ENCODE measurements around the gene NEO1.

The NEO1 gene

DNA sequence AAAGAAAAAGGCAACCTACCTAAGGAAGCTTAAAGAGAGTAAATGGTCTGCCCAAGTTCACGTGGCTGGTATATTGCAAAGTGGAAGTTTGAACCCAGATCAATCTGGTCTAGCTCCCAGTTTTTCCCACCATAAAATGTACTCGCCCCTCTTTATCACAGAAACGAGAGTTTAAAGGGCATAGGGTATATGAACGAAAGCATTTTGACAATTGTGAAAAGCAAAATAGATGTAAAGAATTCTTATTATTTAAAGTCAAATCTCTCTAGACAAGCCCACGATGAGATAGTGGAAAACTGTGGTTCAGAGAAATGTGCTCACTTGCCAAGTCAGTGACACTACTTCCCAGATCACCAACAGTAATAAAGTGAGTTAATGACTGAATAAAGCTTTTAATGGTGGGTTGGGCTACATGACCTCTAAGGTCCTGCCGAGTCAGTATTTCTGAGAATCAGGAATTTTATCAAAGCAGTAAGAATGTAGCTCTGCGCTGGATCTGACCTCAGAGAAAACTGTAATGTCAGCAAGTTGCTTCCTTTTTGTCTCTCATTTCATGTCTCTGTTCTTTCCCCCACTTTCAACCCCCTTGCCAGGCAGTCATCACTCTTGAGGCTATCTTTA, 23.3 kb upstream of the NEO1 start:
- no peak overlapping the region for H3K4me3 ChIP-seq
- H3K27ac ChIP-seq, result no peak overlapping the region

- H3K27ac ChIP-seq, result no peak overlapping the region
- no peak overlapping the region for H3K4me3 ChIP-seq
These were observed 22.1 kb upstream of the NEO1 start for GRCh38 chr15:73030122-73030679.

- Histone ChIP-seq H3K27ac (no peak overlapping the region), H3K4me3 (no peak overlapping the region)
These were observed 20.6 kb upstream of the NEO1 start for GRCh38 chr15:73031648-73032047.

GRCh38 chr15:73033611-73034010, 18.7 kb upstream of the NEO1 start:
- Histone ChIP-seq H3K4me3 (no peak overlapping the region), H3K27ac (no peak overlapping the region)

- Histone ChIP-seq H3K27ac (no peak overlapping the region), H3K4me3 (no peak overlapping the region)
These were observed 18.0 kb upstream of the NEO1 start for GRCh38 chr15:73034221-73034620.

DNA sequence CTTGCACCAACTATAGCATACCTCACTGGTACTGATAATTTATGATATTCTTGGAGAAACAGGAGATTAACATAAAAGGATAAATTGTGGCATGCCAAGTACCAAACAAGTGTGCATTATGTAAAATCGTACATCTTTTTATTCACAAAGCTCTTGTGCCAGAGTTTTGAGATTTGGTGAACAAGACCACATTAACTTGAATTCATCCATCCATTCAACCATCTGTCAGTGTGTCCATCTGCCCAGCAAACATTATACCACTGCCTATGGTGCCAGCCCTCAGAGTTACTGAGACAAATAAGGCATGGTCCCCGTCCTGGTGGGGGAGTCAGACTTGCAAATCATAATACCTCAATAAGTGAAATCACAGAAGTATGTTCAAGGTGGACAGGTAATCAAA, 17.0 kb upstream of the NEO1 start:
- H3K4me3 ChIP-seq, result no peak overlapping the region
- no peak overlapping the region for H3K27ac ChIP-seq

DNA sequence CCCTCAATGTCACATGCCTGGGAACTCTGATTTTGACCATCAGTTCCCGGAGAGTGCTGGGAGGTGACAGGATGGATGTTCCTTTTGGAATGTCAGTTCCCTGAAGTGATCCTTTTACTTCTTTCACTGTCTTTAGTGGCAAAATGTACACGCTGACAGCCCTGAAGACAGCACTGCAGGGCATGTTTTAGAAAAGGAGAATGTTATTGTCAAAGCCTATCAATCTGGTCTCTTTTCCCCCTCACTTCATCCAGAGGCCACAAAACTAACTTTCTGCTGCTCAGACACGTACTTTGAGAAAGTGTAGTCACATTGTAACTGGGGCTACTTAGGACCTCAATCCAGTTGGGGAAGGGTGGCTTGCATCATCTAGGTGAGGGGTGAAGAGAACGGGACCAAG, 14.0 kb upstream of the NEO1 start:
- H3K4me3 ChIP-seq, result no peak overlapping the region
- no peak overlapping the region for H3K27ac ChIP-seq

- H3K4me3 ChIP-seq, result no peak overlapping the region
- H3K27ac ChIP-seq, result no peak overlapping the region
These were observed 6.2 kb upstream of the NEO1 start for GRCh38 chr15:73046073-73046472.

DNA sequence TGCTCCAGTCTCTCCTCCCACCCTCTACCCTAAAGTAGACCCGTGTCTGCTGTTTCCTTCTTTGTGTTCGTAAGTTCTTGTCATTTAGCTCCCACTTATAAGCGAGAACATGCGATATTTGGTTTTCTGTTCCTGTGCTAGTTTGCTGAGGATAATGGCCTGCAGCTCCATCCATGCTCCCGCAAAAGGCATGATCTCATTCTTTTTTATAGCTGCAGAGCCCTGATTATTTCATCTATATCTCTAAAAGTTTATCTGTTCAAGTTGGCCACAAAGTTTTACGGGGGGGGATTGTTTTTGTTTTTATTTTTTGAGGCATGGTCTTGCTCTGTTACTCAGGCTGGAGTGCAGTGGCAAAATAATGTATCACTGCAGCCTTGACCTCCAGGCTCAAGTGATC, 4.4 kb upstream of the NEO1 start:
- H3K4me3 ChIP-seq, result no peak overlapping the region
- H3K27ac ChIP-seq, result no peak overlapping the region

DNA sequence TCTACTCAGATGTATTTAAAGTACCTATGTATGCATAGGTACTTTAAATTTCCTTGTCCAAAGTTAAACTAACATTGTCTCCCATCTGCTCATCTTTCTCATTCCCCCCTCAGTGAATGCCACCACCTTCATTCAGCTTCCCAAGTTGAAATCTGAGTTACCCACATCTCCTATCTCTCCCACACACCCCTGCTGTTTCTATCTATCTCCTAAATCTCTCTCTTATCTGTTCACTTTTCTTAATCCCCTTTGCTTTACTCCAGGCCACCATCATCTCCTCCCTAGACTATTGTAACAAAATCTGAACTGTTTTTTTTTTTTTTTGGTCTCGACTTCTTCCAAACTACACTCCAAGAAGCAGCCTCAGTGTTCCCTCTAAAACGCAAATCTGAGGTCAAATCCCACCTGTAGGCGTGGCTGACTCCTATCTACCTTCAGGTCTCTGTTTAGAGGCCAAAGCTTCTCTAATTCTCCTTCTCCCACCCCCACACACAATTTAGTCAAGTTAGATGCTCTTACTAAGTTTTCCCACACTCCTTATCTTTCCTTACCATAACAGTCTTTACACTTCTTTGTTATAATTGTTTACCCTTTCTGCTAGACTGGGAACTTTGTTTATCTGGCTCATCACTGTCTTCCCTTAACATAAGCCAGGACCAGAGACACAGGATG, 3.5 kb upstream of the NEO1 start:
- Histone ChIP-seq H3K4me3 (no peak overlapping the region), H3K27ac (no peak overlapping the region)

DNA sequence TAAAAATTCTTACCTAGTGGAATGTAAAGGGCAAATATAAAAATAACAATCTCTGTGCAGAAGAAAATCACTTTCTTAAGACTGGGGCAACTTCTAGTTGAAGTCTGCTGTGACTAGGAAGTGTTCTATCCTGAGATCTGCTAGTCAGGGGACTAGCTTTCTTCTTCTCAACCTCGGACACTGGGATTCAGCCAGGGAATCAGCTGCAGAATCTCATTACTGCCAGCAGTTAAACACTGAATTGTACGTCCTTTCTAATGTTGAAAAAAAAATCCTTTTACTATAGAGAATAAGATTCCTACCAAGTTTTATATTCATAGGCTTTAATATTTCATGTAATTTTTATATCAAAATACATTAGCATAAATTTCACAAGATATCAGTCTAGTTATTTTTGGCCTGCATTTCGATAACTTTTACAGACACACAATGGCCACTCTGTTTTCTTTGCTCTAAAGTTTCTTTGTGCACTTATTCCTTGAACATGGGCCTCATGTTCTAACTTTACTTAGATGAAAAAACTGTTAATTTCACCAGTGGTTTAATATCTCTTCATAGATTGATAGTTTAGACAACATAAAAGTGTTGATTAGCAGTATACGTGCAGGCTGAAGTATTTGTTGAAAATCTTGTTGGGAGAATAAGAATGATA, 2.6 kb upstream of the NEO1 start:
- Histone ChIP-seq H3K27ac (no peak overlapping the region), H3K4me3 (no peak overlapping the region)

DNA sequence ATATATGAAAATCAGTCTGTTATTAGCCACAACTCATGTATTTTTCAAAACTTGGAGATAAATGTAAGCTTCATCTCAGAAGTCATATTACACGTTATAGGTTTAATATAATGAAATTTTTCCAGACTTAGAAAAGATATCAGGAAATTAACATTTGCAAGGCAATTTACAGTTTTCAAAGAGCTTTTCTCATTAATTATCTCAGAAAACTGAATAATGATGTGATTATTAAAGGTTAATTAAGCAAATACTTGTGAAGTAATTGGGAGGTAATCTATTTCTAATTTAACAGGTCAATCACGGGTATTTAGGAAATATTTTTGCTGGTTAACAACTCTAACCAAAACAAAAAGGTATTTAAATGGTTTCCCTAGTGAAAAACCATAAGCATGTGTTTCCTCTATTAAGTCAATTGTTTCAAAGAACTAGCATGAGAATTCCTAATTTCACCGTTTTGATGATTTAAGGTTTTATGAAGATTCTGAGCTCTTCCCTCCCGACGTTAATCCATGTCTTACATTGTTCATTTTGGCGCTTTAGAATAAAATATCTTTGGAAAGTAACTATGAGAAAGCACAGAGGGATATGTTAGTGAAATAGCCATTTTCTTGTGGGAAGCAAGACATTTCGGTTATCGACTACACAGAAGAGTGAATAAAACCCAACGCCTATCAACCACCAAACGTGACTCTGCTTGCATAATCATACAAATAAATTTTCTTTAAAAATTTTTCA, 1.5 kb upstream of the NEO1 start:
- Histone ChIP-seq H3K4me3 (peak overlapping the region in 6 of 7 experiments; percentile 64 to 88 (median 71)), H3K27ac (peak overlapping the region in 9 of 21 experiments; percentile 68 to 95 (median 88))

DNA sequence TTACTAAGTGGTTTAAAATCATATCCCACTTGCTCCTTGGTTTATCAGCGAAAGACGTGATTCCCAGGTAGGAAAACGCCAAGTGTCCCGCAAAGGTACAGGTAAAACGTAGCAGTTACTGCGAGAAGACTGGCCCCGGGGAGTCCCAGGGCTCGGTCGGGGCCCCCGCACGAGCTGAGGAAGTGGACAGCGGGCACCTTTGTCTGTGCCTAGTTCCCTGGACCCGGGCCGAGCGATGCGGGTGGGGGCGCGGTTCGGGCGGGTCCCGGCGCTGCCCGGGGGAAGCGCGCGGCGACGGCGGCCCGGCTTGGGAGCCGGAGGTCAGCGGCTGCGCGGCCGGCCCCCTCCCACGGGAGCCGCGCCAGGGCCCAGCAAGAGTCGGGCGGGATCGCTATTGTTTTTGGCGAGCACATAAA, 864 bp upstream of the NEO1 start:
- peak overlapping the region; percentile 64 to 88 (median 70) for H3K4me3 ChIP-seq
- H3K27ac ChIP-seq, result peak overlapping the region; percentile 48 to 96 (median 88)

DNA sequence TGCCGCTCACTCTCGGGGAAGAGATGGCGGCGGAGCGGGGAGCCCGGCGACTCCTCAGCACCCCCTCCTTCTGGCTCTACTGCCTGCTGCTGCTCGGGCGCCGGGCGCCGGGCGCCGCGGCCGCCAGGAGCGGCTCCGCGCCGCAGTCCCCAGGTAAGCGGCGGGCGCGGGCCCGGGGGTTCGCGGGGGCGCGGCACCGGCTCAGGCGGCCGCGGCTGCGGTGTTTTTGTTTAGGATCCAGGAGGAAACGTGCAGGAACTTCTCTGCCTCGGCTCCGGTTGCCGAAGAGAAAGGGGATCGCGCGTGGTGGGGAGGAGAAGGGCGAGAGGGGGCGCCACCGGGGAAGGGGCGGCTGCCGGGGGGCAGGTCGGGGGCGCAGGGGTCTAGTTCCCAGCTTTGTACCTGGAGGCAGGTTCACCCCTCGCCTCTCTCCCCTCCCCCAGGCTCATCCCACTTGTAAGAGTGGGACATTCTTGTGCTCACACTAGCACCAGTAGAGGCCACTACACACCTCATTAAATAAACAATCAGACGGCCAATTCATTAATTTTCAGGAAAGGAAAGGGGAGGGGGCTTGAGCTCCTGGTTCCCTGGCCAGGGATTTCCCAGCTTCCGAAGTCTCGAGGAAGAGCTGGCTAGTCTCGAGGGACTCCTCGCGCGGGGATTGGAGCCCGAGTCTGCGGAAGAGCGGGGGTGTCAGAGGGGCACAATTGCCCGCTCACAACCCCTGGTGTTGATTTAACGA, 562 bp downstream of the NEO1 start:
- Histone ChIP-seq H3K4me3 (peak overlapping the region; percentile 64 to 88 (median 70)), H3K27ac (peak overlapping the region in 18 of 21 experiments; percentile 54 to 91 (median 78))

- peak overlapping the region in 10 of 21 experiments; percentile 54 to 91 (median 80) for H3K27ac ChIP-seq
- H3K4me3 ChIP-seq, result peak overlapping the region; percentile 64 to 88 (median 70)
These were observed 1.1 kb downstream of the NEO1 start for GRCh38 chr15:73053398-73053723.

DNA sequence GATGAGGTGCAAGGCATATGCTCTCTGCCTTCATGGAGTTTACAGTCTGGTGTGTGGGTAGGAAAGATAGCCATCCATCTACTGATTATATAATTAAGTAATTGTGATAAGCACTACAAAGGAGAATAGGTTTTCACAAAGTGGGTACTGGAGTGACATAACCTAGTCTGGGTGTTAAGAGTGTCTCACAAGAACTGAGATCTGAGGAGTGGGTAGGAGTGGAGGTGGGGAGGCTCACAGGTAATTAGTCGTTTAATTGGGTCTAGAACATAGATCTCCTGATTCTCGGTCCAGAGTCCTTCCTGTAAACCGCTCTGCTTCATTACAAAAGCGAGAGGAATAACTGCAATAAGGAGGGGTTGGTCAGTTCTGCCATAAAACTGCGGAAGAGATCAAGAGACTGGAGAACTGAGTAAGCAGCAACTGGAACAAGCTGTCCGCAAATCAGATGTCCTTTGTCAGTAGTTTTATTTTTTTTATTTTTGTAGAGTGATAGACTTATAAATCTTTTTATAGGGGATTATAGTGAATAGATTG, 2.2 kb downstream of the NEO1 start:
- Histone ChIP-seq H3K27ac (no peak overlapping the region), H3K4me3 (no peak overlapping the region)

DNA sequence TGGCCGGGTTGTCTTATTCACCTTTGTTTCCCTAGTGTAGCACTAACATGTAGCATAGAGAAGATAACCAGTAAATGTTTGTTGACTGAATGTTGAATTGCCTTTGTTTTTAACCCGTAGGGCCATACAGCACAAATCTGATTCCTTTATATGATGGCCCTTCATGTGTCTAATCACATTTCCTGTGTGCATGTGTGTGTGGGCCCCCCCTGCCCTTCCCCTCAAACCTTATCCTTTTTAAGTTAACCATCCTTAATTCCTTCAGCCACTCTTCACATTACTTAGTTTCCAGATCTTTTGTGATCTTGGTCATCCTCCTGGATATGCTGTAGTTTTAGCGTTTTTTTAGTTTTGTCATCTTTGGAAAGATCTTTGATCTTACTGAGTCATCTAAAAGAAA, 4.2 kb downstream of the NEO1 start:
- H3K27ac ChIP-seq, result no peak overlapping the region
- H3K4me3 ChIP-seq, result no peak overlapping the region

- Histone ChIP-seq H3K4me3 (no peak overlapping the region), H3K27ac (no peak overlapping the region)
These were observed 6.2 kb downstream of the NEO1 start for GRCh38 chr15:73058437-73058836.

GRCh38 chr15:73065114-73065513, 12.9 kb downstream of the NEO1 start:
- Histone ChIP-seq H3K4me3 (no peak overlapping the region), H3K27ac (no peak overlapping the region)

Measured in skin epidermis (tissue), 12 donors.